Astrocyte of the cerebellum (primary cell): ENCODE measurements around the gene MKS1.

Source experiments
- DNase-seq: peaks from one replicate; pipeline ENCODE4 v3.0.0-alpha.2; 2011; ENCODE audit warnings: low read depth
- H3K4me3 ChIP-seq: 2 replicates; pipeline ENCODE4 v1.5.1; 2011; ENCODE audit warnings: mild to moderate bottlenecking, low read depth, low read length, moderate library complexity
- in situ Hi-C: cut with HindIII; loops from 2 replicates; pipeline ENCODE4 v1.10.0; 2017; ENCODE audit warnings: low sequenced_read_pairs
- TF ChIP-seq, protein P1 (sequence below): IDR thresholded peaks from 2 replicates; pipeline ENCODE4 v1.5.1; 2012; ENCODE audit warnings: low read length, low read depth, moderate library complexity, mild to moderate bottlenecking; ENCODE audit errors: missing control alignments

MKS1 gene

DNA sequence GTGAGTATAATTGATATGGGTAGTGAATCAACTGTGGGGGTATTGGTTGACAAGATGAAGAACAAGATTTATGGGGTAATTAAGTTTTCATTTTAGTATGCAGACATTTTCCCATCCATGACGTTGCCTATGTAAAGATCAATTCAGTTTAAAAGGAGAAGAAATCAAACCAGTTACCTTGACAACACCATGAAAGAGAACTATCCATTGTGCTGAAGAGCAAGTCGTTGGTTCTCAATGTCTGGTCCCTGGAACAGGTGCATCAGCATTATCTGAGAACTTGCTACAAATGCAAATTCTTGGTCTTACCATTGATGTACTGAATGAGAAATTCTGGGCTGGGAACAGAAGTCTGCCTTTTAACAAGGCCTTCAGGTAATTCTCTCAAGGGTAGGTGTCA is 53.1 kb downstream of the MKS1 start:
- TF ChIP-seq, protein P1, sequence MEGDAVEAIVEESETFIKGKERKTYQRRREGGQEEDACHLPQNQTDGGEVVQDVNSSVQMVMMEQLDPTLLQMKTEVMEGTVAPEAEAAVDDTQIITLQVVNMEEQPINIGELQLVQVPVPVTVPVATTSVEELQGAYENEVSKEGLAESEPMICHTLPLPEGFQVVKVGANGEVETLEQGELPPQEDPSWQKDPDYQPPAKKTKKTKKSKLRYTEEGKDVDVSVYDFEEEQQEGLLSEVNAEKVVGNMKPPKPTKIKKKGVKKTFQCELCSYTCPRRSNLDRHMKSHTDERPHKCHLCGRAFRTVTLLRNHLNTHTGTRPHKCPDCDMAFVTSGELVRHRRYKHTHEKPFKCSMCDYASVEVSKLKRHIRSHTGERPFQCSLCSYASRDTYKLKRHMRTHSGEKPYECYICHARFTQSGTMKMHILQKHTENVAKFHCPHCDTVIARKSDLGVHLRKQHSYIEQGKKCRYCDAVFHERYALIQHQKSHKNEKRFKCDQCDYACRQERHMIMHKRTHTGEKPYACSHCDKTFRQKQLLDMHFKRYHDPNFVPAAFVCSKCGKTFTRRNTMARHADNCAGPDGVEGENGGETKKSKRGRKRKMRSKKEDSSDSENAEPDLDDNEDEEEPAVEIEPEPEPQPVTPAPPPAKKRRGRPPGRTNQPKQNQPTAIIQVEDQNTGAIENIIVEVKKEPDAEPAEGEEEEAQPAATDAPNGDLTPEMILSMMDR: no peak
- in situ Hi-C loops: no loop called here
- H3K4me3 ChIP-seq: no peak overlapping the region
- DNase-seq: no peak

DNA sequence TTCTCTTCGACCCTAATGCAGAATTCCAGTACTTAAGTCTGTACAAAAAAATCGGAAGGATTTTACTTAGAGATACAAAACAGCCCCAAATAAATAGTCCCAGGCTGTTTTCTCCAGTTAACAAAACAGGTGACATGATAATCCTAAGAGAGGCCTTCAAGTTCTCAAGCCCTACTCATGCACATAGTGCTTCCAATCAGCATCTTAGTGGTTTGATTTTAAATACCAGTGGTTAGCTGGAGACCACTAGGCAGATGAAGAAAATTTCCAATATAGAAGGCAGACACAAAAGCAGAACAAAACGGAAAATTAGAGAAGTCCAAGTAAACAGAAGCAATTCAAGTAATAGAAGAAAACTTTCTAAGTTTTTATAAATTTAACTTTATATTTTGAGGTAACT is 57.5 kb downstream of the MKS1 start:
- in situ Hi-C loops: no loop called here
- H3K4me3 ChIP-seq: no peak overlapping the region
- TF ChIP-seq, protein P1: no peak
- DNase-seq: no peak

DNA sequence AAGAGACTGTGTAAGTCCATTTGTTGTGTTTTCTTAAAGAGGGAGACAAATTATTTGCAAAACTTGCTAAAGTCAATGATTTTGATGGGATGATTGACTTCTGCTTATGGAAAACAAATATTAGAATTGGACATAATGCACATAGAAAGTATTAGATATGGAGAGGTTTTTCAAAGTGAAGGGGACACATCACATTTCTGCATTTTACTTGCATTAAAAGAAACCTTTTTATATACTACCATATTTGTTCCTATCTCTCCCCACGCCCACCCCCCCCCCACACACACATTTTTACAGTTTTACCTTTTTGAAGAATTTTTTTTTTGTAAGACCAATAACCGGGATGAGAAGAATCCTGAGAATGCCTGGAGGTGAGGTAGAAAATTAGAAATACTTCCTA is 60.9 kb downstream of the MKS1 start:
- no peak overlapping the region for H3K4me3 ChIP-seq
- no peak for DNase-seq
- TF ChIP-seq, protein P1: no peak
- in situ Hi-C loops: no loop called here

DNA sequence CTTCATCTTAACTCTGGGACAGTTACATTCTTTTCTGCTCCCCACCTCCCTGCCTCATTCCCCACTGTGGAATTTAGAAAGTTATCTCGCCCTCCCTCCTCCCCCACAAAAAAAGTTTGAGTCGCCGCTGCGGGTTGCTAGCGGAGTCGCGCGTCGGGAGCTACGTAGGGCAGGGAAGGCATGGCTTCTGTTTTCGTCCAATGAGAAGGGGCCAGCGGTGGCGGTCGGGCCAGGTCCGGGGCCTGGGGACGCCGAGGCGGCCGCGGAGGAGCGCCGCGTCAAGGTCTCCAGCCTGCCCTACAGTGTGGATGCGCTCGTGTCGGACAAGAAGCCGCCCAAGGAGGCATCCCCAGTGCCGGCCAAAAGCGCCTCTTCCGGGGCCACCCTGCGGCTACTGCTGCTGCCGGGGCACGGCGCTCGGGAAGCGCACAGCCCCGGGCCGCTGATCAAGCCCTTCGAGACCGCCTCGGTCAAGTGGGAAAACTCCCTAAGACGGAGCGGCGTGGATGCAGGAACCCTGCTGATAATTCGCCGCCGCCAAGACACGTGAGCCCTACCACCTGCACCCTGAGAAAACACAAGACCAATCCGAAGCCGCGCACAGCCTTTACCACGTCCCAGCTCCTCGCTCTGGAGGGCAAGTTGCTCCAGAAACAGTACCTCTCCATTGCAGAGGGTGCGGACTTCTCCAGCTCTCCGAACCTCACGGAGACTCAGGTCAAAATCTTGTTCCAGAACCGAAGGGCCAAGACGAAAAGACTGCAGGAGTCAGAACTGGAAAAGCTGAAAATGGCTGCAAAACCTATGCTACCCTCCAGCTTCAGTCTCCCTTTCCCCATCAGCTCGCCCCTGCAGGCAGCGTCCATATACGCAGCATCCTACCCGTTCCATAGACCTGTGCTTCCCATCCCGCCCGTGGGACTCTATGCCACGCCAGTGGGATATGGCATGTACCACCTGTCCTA is 61.9 kb downstream of the MKS1 start:
- DNase-seq: no peak
- TF ChIP-seq, protein P1: no peak
- in situ Hi-C loops: no loop called here
- peak overlapping the region; percentile 1 for H3K4me3 ChIP-seq
